Colon (tissue), 2 donors: ENCODE results near the gene IL10RB.

Source experiments
- FAIRE-seq: peaks from 2 replicates; lab custom pipeline; 2012; peaks lifted over from hg19 to GRCh38; lab: Jason Lieb, UNC
- donor health status: control.
- donor health status: control.

Gene IL10RB

GRCh38 chr21:33267250-33267649 is 1.1 kb downstream of the IL10RB start:
- FAIRE-seq, result no peak

GRCh38 chr21:33268393-33268736 is 2.2 kb downstream of the IL10RB start:
- no peak for FAIRE-seq

- no peak for FAIRE-seq
Measured at GRCh38 chr21:33268737-33269441, 2.7 kb downstream of the IL10RB start.

- no peak for FAIRE-seq
Measured at GRCh38 chr21:33270986-33271385, 4.8 kb downstream of the IL10RB start.

- no peak for FAIRE-seq
Measured at GRCh38 chr21:33273044-33273443, 6.9 kb downstream of the IL10RB start.

- FAIRE-seq, result no peak
Measured at GRCh38 chr21:33278721-33279120, 12.6 kb downstream of the IL10RB start.

- FAIRE-seq, result no peak
Measured at GRCh38 chr21:33279330-33279820, 13.2 kb downstream of the IL10RB start.

- FAIRE-seq, result no peak
Measured at GRCh38 chr21:33281096-33281652, 15.0 kb downstream of the IL10RB start.

- FAIRE-seq, result no peak
Measured at GRCh38 chr21:33283203-33283602, 17.0 kb downstream of the IL10RB start.

GRCh38 chr21:33286076-33286475 is 19.9 kb downstream of the IL10RB start:
- FAIRE-seq, result no peak

GRCh38 chr21:33286600-33287456 is 20.7 kb downstream of the IL10RB start:
- FAIRE-seq, result no peak

- no peak for FAIRE-seq
Measured at GRCh38 chr21:33289199-33289819, 23.1 kb downstream of the IL10RB start.

- no peak for FAIRE-seq
Measured at GRCh38 chr21:33290441-33290840, 24.3 kb downstream of the IL10RB start.

GRCh38 chr21:33291686-33292085 is 25.5 kb downstream of the IL10RB start:
- no peak for FAIRE-seq

GRCh38 chr21:33292724-33293123 is 26.6 kb downstream of the IL10RB start:
- no peak for FAIRE-seq

GRCh38 chr21:33293136-33293535 is 27.0 kb downstream of the IL10RB start:
- no peak for FAIRE-seq

GRCh38 chr21:33293811-33294216 is 27.6 kb downstream of the IL10RB start:
- FAIRE-seq, result no peak

- FAIRE-seq, result no peak
Measured at GRCh38 chr21:33296156-33296555, 30.0 kb downstream of the IL10RB start.

GRCh38 chr21:33299181-33299752 is 33.1 kb downstream of the IL10RB start:
- no peak for FAIRE-seq

- no peak for FAIRE-seq
Measured at GRCh38 chr21:33300701-33301631, 34.8 kb downstream of the IL10RB start.

- FAIRE-seq, result no peak
Measured at GRCh38 chr21:33301632-33302002, 35.5 kb downstream of the IL10RB start.
